ENCODE data around the gene HOXD9.

The HOXD9 gene

DNA sequence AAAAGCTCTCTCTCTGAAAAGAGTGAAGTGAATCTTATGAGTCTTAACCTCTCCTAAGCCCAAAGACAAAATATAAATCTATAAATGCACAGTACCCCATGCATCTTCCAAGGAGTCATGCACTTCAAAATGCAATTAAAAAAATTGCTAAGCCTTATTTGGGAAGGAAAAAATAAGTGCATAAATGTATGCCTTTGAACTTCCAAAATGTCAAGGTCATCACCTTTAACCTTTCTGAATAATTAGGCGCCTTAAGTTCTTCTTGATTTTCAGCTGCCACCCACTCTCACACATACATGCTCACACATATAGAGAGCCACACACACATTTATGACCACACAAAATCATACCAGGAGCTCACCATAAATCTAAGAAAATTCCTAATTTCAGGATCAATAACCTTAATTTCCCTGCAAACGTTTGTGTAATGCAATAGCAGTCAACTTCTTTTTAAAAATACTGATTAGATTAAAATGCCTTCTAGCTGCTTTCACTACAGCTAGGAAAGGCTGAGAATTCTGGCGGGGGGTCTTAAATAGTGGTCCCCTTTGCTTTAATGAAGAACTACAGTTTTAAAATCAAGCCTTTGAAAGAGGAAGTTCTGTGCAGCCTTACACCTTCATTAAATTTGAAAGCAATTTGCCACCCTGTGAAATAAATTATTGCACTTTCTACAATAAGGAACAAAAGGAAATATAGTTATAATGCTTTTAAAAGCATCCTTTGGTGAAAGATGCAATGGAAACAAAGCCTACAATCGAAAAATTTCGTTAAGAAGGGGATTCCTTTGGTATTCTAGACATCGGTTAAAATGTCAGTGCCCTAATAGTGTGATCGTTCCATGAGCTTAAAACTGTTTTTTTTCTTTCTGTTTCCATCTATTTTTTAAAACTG is 11.9 kb upstream of the HOXD9 start:
- DNase-seq (ENCODE audit: low read depth) = no peak

GRCh38 chr2:176111309-176111663 is 11.2 kb upstream of the HOXD9 start:
- DNase-seq (ENCODE audit: low read depth) = no peak

DNA sequence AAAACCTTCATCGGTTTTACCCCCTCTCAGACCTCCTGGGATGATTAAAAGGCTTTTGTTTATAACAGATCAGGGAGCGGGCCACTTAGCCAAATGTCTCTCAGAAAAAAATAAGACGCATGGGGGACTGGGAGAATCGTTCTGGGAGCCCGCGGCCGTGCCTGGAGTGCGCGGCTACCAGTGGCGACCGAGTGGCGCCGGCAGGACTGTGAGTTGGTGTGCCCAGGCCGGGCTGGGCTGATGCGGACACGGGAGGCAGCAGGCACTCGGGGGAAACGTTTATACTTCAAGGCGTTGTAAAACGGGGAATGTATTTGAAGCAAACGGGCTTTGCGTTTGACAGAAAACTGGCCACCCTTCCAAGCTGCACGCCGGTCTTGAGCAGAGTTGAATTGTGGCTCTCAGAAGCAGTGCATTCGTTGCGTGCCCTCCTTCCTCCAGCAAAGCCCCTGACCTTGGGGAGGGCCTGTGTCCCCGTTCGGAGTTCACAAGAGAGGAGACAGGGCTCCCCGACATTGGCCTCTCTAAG is 10.6 kb upstream of the HOXD9 start:
- DNase-seq (ENCODE audit: low read depth) = no peak

DNA sequence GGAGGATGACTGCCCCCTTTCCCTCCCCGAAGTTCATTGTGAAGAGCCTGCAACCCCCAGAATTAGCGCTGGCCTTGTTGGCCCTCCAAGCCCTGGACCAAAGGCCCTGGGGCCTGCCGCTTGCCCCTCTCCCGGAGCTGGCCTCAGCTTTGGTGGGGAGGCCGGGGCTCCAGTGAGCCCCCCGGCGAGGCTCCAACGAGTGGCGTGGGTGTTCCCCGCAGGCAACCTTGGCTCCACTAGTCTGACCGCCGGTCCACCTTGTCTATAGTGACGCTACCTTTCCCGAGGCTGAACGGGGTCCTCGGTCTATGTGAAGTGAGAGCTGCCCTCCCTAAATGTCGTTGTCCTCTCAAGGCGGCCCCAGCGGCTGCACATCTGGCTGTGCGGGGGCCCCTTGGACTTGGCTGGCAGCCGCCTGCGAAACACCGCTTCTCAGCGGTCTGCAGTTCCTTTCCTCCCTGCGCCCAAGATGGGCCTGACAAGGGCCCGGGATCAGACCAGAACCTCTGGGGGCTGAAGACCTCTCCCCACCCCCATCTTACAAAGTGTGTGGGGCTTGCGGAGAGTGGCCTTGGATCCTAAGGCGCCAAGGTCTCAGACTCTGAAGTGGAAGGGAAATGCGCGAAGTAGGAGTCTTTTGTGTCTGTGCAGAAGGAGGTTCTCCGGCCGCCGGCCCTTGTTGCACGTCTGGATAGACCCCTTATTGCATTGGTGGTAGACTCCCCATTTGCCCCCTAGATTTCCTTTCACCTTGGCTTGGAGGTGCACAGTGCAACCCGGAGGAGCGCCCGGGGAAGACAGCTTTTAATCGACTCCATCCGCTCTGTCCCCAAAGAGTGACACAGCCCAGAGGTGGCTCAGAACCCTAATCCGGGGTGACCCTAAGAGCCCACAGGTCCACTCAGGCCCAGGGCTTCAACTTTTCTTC is 9.9 kb upstream of the HOXD9 start:
- DNase-seq (ENCODE audit: low read depth) = no peak

GRCh38 chr2:176114120-176114929 is 8.2 kb upstream of the HOXD9 start:
- no peak for DNase-seq (ENCODE audit: low read depth)

GRCh38 chr2:176114930-176115625 is 7.4 kb upstream of the HOXD9 start:
- no peak for DNase-seq (ENCODE audit: low read depth)

DNA sequence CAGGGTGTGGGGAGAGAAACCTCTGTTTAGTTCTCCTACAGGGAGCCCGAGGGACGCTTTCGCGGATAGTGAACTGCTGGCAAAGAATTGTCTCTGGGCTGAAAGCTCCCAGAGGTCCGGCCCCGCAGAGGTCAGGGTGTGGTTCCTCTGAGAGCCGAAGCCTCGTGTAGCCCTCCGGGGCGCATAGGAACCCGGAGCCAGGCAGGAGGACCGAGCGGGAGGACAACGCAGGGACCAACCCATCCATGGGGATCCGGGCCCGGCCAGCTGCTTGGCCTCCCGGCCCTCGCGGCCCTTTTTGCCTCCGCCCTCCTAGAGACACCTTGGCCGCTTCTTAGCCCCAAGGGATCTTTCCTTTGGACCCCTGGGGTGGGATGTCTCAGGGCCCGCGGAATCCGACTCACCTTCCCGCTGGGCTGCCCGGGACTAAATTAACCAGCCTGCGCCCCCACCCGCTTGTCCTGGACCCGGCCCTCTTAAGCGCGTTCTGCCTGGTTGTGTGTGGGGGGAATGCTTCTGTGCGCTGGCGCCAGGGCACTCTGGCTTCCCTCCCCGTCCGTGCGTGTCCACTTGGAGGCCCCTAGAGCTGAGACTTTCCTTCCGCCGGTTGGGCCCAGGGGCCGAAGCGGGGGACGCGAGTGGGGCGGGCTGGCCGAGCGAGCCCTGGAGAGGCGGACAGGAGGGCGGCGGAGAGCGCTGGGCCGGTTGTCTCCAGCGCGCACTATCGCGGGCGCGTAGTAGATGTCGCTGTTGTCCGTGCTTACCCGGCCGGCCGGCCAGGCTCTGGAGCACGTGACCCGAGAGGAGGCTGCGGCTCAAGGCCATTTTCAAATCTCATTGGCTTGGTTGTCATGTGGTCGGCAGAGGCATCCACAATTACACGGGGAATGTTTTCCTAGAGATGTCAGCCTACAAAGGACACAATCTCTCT is 6.4 kb upstream of the HOXD9 start, which contains the start of gene HOXD10:
TSS of gene HOXD10 (plus strand) at position 896 of the 931 bp plus-strand sequence. CDS start 56 bp downstream, outside the sequence.
- no peak for DNase-seq (ENCODE audit: low read depth)

- DNase-seq (ENCODE audit: low read depth) = no peak
These were observed 5.2 kb upstream of the HOXD9 start for GRCh38 chr2:176117162-176117822.

DNA sequence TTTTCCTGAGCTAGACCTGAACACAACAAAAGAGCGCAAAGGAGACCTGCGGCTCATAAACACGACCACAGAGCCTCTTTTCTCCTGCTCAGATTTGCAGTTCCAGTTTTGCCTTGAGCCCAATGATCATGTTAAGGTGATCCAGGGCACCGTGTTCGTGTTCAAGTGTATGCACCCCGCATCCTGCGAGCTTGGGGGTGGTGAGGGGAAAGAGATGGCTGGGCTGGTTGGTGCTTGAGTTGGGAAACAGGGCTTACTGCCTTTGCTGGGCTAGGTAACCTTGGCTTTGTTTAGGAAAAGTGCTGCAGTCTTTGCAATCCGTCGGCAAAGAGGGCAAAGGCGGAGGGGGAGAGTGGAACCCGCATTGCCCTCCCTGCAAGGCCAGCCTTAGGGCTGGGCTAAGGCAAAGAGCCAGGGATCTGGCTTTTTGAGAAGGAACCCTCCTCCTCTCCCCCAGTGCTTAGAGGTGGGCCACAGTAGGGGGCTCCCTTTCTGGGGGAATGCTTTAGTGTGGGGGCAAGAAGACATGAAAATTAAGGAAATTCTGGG is 4.6 kb upstream of the HOXD9 start:
- no peak for DNase-seq (ENCODE audit: low read depth)

GRCh38 chr2:176118601-176119339 is 3.7 kb upstream of the HOXD9 start:
- no peak for DNase-seq (ENCODE audit: low read depth)

DNA sequence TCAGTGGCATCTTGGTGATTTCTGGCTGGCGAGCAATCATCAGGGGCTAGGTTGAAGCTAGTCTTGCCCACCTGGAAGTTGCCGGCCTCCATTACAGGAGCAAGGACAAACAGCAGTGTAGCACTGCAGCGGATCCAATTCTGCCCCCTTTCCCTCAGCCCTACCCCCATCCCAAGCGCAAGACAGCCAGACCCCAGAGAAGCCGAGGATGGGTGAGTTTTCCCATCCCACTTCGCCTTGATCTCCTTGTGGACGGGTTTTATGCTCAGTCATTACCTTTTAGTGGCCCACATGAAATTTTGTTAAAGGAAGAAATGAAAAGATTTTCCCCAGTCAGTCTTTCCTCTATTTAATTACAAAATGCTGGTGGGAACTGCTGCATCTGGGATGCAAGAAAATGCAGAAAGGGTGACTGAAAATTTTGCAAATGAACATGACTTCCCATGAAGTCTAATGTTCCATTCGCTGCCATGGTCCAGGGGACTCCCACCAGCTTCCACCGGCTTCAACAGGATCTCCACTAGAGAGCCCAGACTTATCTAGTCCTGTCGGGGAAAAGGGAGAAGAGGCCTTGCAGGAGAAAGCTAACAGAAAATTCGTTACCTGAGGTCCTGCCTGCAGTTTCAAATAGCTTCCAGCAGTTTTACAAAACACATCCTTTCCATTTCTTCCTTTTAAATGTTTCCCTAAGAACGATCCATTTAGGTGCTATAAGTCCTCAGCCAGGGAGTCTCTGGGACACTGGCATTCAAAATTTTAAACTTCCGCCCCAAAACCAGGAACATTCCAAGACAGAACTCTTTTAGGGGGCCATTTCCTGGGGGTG is 1.9 kb upstream of the HOXD9 start:
- no peak for DNase-seq (ENCODE audit: low read depth)

DNA sequence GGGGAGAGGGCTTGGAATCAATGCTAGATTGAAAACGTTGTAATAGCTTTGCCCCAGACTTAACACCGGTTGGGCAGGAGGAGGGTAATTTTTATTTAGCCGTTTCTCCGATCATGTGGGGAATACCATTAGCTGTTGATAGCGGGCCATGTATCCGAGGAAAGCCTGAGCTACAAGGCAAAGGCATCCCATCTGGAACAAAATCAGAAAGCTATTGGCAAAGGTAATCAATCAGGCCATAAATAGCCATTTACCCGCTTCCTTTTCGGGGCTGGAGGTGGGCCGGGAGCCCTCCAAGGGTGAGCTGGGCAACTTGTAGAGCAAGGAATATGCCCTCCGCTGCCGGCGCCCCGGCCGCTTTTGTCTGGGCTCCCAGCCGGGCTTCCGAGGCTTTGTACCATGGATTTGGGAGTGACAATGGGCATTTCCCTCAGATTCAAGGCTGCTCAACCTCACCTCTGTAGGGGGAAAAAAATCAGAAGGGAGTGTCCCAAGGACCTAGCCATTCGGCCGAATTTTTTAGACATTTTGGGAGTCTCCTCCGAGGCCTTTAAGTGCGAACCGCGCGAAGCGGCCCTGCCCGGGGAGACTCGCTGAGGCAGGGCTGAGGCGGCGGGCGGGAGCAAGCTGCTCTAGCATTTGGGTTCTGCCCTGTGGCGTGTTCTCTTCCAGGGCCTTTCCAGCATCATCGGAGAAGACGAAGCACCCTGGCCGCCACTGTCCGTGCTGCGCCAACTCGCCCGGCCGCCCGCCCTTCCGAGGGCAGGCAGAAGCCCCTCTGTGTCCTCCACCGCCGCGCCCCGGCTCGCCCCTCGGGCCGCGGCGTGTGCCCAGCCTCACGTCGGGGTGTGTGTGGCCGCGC is 1.1 kb upstream of the HOXD9 start:
- no peak for DNase-seq (ENCODE audit: low read depth)

DNA sequence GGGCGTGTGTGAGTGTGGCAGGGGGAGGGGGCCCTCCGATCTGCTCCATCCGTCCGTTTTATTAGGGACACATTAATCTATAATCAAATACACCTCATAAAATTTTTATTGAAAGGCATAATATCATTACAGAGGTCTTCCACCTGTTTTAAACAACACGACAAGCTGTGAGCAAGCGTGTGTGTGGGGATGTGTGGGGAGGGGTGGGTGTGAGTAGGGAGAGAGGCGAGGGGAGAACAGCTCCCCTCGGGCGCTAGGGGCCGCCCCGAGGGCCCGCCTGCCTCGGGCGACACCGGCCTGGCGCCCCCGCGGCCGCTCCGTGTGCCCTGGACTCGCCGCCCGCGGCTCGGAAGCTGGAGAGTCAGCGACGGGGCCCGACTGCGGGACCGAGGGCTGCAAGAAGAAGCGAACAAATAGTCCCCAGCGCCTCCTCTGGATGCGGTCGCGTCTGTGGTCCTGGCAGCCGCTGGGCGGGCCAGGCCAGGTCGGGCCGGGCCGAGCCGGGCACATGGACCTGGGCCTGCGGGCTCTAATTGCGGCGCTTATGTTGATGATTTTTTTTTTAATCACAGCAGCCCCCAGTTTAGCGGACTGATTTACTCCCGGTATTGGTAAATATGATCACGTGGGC is 352 bp upstream of the HOXD9 start:
- DNase-seq (ENCODE audit: low read depth) = no peak

GRCh38 chr2:176123411-176124109 is 1.0 kb downstream of the HOXD9 start:
- no peak for DNase-seq (ENCODE audit: low read depth)

All from stimulated activated CD8-positive, alpha-beta memory T cell treated with anti-CD3 and anti-CD28 coated beads, Interleukin-15, amount 100 ng/mL, for 24 hours (primary cell).